GM23248 (cell line): Measurements from ENCODE around the gene SLC44A5.
"Not testable (repeated sequence)": the region's sequence is repeated elsewhere in the genome, so short reads cannot be mapped to it uniquely, and the experiment has no call there.

Source experiments
- EZH2 ChIP-seq: fragments of 200-600 bp; sonication (generic); IDR thresholded peaks from 2 replicates; pipeline ENCODE4 v1.6.1; 2018; ENCODE audit warnings: antibody characterized with exemption, mild to moderate bottlenecking; ENCODE audit not compliant: insufficient read depth, poor library complexity, severe bottlenecking
- EZH2phosphoT487 ChIP-seq: fragments of 200-600 bp; sonication (generic); IDR thresholded peaks from 2 replicates; pipeline ENCODE4 v1.6.1; 2018; ENCODE audit warnings: antibody characterized with exemption, moderate library complexity, mild to moderate bottlenecking, low read depth; ENCODE audit not compliant: insufficient read depth

GRCh38 chr1:75403147-75403646 is 207.7 kb downstream of the SLC44A5 start:
- not testable (repeated sequence) for TF ChIP-seq EZH2phosphoT487, EZH2
